Activated naive CD4-positive, alpha-beta T cell (primary cell): ENCODE data around the gene XPO5.

Experiments
- DNase-seq, 4 experiments: peaks; one replicate each; lab custom pipeline; 2025; lab: John Stamatoyannopoulos, UW

Gene XPO5

GRCh38 chr6:43497689-43498088 lies 78.1 kb downstream of the XPO5 start:
- no peak for DNase-seq

- no peak for DNase-seq
Observed at GRCh38 chr6:43497129-43497396, 78.8 kb downstream of the XPO5 start.

GRCh38 chr6:43496370-43497128 lies 79.3 kb downstream of the XPO5 start:
- no peak for DNase-seq

- DNase-seq, result no peak
Observed at GRCh38 chr6:43495409-43495941, 80.4 kb downstream of the XPO5 start.

GRCh38 chr6:43494766-43495165 lies 81.1 kb downstream of the XPO5 start:
- no peak for DNase-seq

GRCh38 chr6:43494321-43494720 lies 81.5 kb downstream of the XPO5 start:
- DNase-seq, result no peak

- no peak for DNase-seq
Observed at GRCh38 chr6:43493833-43494232, 82.0 kb downstream of the XPO5 start.

GRCh38 chr6:43493230-43493629 lies 82.6 kb downstream of the XPO5 start:
- DNase-seq, result no peak

GRCh38 chr6:43492673-43493072 lies 83.2 kb downstream of the XPO5 start:
- DNase-seq, result no peak

GRCh38 chr6:43491750-43492661 lies 83.8 kb downstream of the XPO5 start:
- DNase-seq, result no peak

- DNase-seq, result no peak
Observed at GRCh38 chr6:43490523-43490939, 85.3 kb downstream of the XPO5 start.

- no peak for DNase-seq
Observed at GRCh38 chr6:43489277-43490072, 86.4 kb downstream of the XPO5 start.

GRCh38 chr6:43488667-43489276 lies 87.1 kb downstream of the XPO5 start:
- no peak for DNase-seq

GRCh38 chr6:43481591-43482236 lies 94.1 kb downstream of the XPO5 start:
- no peak for DNase-seq

GRCh38 chr6:43481075-43481474 lies 94.8 kb downstream of the XPO5 start:
- DNase-seq, result no peak

- DNase-seq, result no peak
Observed at GRCh38 chr6:43478008-43478372, 97.8 kb downstream of the XPO5 start.

GRCh38 chr6:43477235-43478007 lies 98.4 kb downstream of the XPO5 start, which contains the start of gene TJAP1:
Gene TJAP1 (plus strand): TSS chr6:43477570. CDS start chr6:43499002, 21,432 bp downstream.
- DNase-seq, result peak; percentile 89 to 98 (median 95)

- DNase-seq, result no peak
Observed at GRCh38 chr6:43476746-43477145, 99.1 kb downstream of the XPO5 start.

- DNase-seq, result no peak
Observed at GRCh38 chr6:43475516-43475915, 100.3 kb downstream of the XPO5 start.

- no peak for DNase-seq
Observed at GRCh38 chr6:43472515-43472914, 103.3 kb downstream of the XPO5 start.
